IPS-18c (cell line): ENCODE results near the gene NAGPA.

Source experiments
- H3K4me3 ChIP-seq: 2 replicates; pipeline ENCODE4 v1.7.0; 2013; ENCODE audit warnings: low read depth, mild to moderate bottlenecking, low read length, moderate library complexity; ENCODE audit not compliant: insufficient read depth
- H3K9me3 ChIP-seq: one replicate; pipeline ENCODE4 v1.6.1; 2013; ENCODE audit warnings: mild to moderate bottlenecking, low read length, moderate library complexity; ENCODE audit not compliant: control insufficient read depth, insufficient read depth

Gene NAGPA

GRCh38 chr16:5016967-5017677 is 16.6 kb downstream of the NAGPA start:
- no peak overlapping the region for H3K4me3 ChIP-seq
- no peaks in the 10 kb centered on the region for H3K9me3 ChIP-seq

- Histone ChIP-seq H3K9me3 (no peaks in the 10 kb centered on the region), H3K4me3 (no peak overlapping the region)
Measured at GRCh38 chr16:5015887-5016286, 17.8 kb downstream of the NAGPA start.

- Histone ChIP-seq H3K4me3 (no peak overlapping the region), H3K9me3 (no peaks in the 10 kb centered on the region)
Measured at GRCh38 chr16:5015351-5015750, 18.4 kb downstream of the NAGPA start.

GRCh38 chr16:5012887-5013286 is 20.8 kb downstream of the NAGPA start:
- Histone ChIP-seq H3K4me3 (no peak overlapping the region), H3K9me3 (no peaks in the 10 kb centered on the region)

GRCh38 chr16:5011637-5012036 is 22.1 kb downstream of the NAGPA start:
- Histone ChIP-seq H3K9me3 (no peaks in the 10 kb centered on the region), H3K4me3 (no peak overlapping the region)

GRCh38 chr16:5010576-5011329 is 23.0 kb downstream of the NAGPA start:
- Histone ChIP-seq H3K9me3 (no peaks in the 10 kb centered on the region), H3K4me3 (no peak overlapping the region)

- no peaks in the 10 kb centered on the region for H3K9me3 ChIP-seq
- no peak overlapping the region for H3K4me3 ChIP-seq
Measured at GRCh38 chr16:5008311-5008731, 25.4 kb downstream of the NAGPA start.

GRCh38 chr16:5007256-5007655 is 26.5 kb downstream of the NAGPA start:
- Histone ChIP-seq H3K9me3 (no peaks in the 10 kb centered on the region), H3K4me3 (no peak overlapping the region)

GRCh38 chr16:5006348-5007193 is 27.2 kb downstream of the NAGPA start:
- H3K4me3 ChIP-seq: no peak overlapping the region
- H3K9me3 ChIP-seq: no peaks in the 10 kb centered on the region

GRCh38 chr16:5005916-5006315 is 27.8 kb downstream of the NAGPA start:
- H3K9me3 ChIP-seq: no peaks in the 10 kb centered on the region
- H3K4me3 ChIP-seq: no peak overlapping the region

- Histone ChIP-seq H3K4me3 (no peak overlapping the region), H3K9me3 (no peaks in the 10 kb centered on the region)
Measured at GRCh38 chr16:5004311-5004710, 29.4 kb downstream of the NAGPA start.

- no peak overlapping the region for H3K4me3 ChIP-seq
- H3K9me3 ChIP-seq: no peaks in the 10 kb centered on the region
Measured at GRCh38 chr16:5003828-5004227, 29.9 kb downstream of the NAGPA start.

GRCh38 chr16:5003211-5003610 is 30.5 kb downstream of the NAGPA start:
- H3K9me3 ChIP-seq: no peaks in the 10 kb centered on the region
- H3K4me3 ChIP-seq: no peak overlapping the region

GRCh38 chr16:5002699-5003143 is 31.0 kb downstream of the NAGPA start:
- H3K9me3 ChIP-seq: no peaks in the 10 kb centered on the region
- H3K4me3 ChIP-seq: no peak overlapping the region

- Histone ChIP-seq H3K9me3 (no peaks in the 10 kb centered on the region), H3K4me3 (no peak overlapping the region)
Measured at GRCh38 chr16:5001986-5002385, 31.7 kb downstream of the NAGPA start.

- Histone ChIP-seq H3K9me3 (no peaks in the 10 kb centered on the region), H3K4me3 (no peak overlapping the region)
Measured at GRCh38 chr16:5001571-5001970, 32.2 kb downstream of the NAGPA start.

GRCh38 chr16:5000573-5001001 is 33.1 kb downstream of the NAGPA start:
- no peaks in the 10 kb centered on the region for H3K9me3 ChIP-seq
- H3K4me3 ChIP-seq: no peak overlapping the region
